ENCODE data around the gene FOXO3. TPM values are rescaled to one million over a fixed set of nuclear protein-coding genes. Genes with fewer than 3 reads are reported as not detected.
A peak's percentile ranks its signal among the peaks of the same experiment; 100 is the strongest.

Gene FOXO3
- total RNA-seq, 4 donors from 2014 or later: 111 to 293 (median 183) TPM

- Histone ChIP-seq H3K4me3 (no peak overlapping the region), H3K27me3 (no peaks in the 10 kb centered on the region), H3K9me3 (no peaks in the 10 kb centered on the region), H3K36me3 (no peaks in the 10 kb centered on the region), H3K4me1 (peaks cover 83 to 96% of the 10 kb centered on the region in 2 donors), H3K27ac (peak overlapping the region; percentile 86 to 96 (median 90))
- intact Hi-C loops (cut with DNase I; ENCODE audit: low total_unique reads): no loop called here
- no peak for ATAC-seq
- no peak for DNase-seq
- no peak for TF ChIP-seq POLR2A (IDR thresholded peaks at IDR 0.05)
- TF ChIP-seq, protein P1, sequence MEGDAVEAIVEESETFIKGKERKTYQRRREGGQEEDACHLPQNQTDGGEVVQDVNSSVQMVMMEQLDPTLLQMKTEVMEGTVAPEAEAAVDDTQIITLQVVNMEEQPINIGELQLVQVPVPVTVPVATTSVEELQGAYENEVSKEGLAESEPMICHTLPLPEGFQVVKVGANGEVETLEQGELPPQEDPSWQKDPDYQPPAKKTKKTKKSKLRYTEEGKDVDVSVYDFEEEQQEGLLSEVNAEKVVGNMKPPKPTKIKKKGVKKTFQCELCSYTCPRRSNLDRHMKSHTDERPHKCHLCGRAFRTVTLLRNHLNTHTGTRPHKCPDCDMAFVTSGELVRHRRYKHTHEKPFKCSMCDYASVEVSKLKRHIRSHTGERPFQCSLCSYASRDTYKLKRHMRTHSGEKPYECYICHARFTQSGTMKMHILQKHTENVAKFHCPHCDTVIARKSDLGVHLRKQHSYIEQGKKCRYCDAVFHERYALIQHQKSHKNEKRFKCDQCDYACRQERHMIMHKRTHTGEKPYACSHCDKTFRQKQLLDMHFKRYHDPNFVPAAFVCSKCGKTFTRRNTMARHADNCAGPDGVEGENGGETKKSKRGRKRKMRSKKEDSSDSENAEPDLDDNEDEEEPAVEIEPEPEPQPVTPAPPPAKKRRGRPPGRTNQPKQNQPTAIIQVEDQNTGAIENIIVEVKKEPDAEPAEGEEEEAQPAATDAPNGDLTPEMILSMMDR (IDR thresholded peaks at IDR 0.05 in 4 of 5, conservative IDR thresholded peaks at IDR 0.05 in 1 of 5): no peak
- in situ Hi-C loops (cut with MboI; ENCODE audit: low sequenced_read_pairs in 4 of 4): no loop called here
Observed at GRCh38 chr6:108596956-108597355, 36.2 kb downstream of the FOXO3 start.

DNA sequence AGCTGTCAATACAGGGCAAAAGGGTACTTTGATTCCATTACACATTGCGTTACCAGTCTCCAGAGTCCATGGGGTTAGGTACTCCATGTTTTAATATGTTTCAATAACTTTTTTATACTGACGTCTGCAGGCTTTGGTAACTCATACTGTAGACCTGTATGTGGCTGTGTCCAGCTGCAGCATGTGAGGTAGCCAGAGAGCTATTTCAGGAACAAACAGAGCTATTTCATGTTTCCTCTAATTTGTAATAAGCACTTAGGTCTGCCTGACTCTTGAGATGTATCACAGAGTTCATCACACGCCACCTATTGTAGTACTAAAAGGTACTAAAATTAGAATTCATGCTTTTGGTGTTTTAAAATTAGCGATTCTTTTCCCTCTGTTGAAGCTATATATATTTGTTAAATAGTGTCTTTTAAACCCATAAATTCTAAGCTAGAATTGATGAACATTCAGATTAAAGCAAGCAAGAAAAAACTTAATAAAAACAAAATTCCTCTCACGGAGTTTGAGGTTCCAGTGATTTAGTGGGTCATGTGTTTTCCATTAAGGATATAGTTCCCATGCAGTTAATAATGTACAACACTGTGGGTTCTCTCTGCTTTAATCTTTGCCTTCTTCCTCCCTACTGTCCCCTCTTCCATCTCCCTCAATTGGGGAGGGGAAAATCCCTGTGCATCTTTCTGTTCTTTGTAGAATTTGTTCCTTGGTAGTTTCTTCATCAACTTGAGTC, 37.0 kb downstream of the FOXO3 start:
- Histone ChIP-seq H3K36me3 (no peaks in the 10 kb centered on the region), H3K4me3 (no peak overlapping the region), H3K9me3 (no peaks in the 10 kb centered on the region), H3K27me3 (no peaks in the 10 kb centered on the region), H3K27ac (peak overlapping the region; percentile 86 to 96 (median 90)), H3K4me1 (peaks cover 83 to 95% of the 10 kb centered on the region in 2 donors)
- in situ Hi-C loops (cut with MboI; ENCODE audit: low sequenced_read_pairs in 4 of 4) (no loop called here), intact Hi-C loops (cut with DNase I; ENCODE audit: low total_unique reads) (no loop called here)
- DNase-seq: no peak
- ATAC-seq: peak in 1 of 2 donors; percentile 7
- TF ChIP-seq, protein P1 (IDR thresholded peaks at IDR 0.05 in 4 of 5, conservative IDR thresholded peaks at IDR 0.05 in 1 of 5): no peak
- TF ChIP-seq POLR2A (IDR thresholded peaks at IDR 0.05): peak in 1 of 2 donors; percentile 8

- in situ Hi-C loops (cut with MboI; ENCODE audit: low sequenced_read_pairs in 4 of 4) (no loop called here), intact Hi-C loops (cut with DNase I; ENCODE audit: low total_unique reads) (no loop called here)
- Histone ChIP-seq H3K4me3 (no peak overlapping the region), H3K4me1 (peaks cover 81 to 95% of the 10 kb centered on the region in 2 donors), H3K36me3 (no peaks in the 10 kb centered on the region), H3K27me3 (no peaks in the 10 kb centered on the region), H3K27ac (peak overlapping the region; percentile 86 to 96 (median 90)), H3K9me3 (no peaks in the 10 kb centered on the region)
- TF ChIP-seq, protein P1 (IDR thresholded peaks at IDR 0.05 in 4 of 5, conservative IDR thresholded peaks at IDR 0.05 in 1 of 5): no peak
- no peak for TF ChIP-seq POLR2A (IDR thresholded peaks at IDR 0.05)
- ATAC-seq (peak; percentile 25 to 29), DNase-seq (no peak)
Observed at GRCh38 chr6:108598305-108598863, 37.7 kb downstream of the FOXO3 start.

GRCh38 chr6:108604156-108604555, 43.4 kb downstream of the FOXO3 start:
- TF ChIP-seq POLR2A (IDR thresholded peaks at IDR 0.05): no peak
- TF ChIP-seq, protein P1 (IDR thresholded peaks at IDR 0.05 in 4 of 5, conservative IDR thresholded peaks at IDR 0.05 in 1 of 5): no peak
- intact Hi-C loops (cut with DNase I; ENCODE audit: low total_unique reads) (no loop called here), in situ Hi-C loops (cut with MboI; ENCODE audit: low sequenced_read_pairs in 4 of 4) (no loop called here)
- Histone ChIP-seq H3K27ac (peak overlapping the region; percentile 79 to 84 (median 82)), H3K36me3 (peaks cover 0 to 9% of the 10 kb centered on the region in 2 donors), H3K4me1 (peaks cover 66 to 93% of the 10 kb centered on the region in 2 donors), H3K9me3 (no peaks in the 10 kb centered on the region), H3K4me3 (no peak overlapping the region), H3K27me3 (no peaks in the 10 kb centered on the region)
- DNase-seq: no peak
- ATAC-seq: no peak

Measured in gastrocnemius medialis (tissue), 4 donors.